MG63 (cell line): ENCODE results near the gene FANCC. TPM values are rescaled to one million over a fixed set of nuclear protein-coding genes. Genes with fewer than 3 reads are reported as not detected.
"Not testable (repeated sequence)": the region's sequence is repeated elsewhere in the genome, so short reads cannot be mapped to it uniquely, and the experiment has no call there.

Experiments used
- DNase-seq: peaks from one replicate; pipeline ENCODE4 v3.0.0-alpha.2; 2020
- H3K27me3 ChIP-seq: fragments of 250-450 bp; sonication (Bioruptor Pico); 2 replicates; pipeline ENCODE4 v1.5.1; 2020; ENCODE audit warnings: mild to moderate bottlenecking, moderate library complexity
- H3K36me3 ChIP-seq: fragments of 250-450 bp; sonication (Bioruptor Pico); 2 replicates; pipeline ENCODE4 v1.5.1; 2020; ENCODE audit warnings: mild to moderate bottlenecking, moderate library complexity
- H3K4me3 ChIP-seq: fragments of 250-450 bp; sonication (Bioruptor Pico); 2 replicates; pipeline ENCODE4 v1.5.1; 2020; ENCODE audit warnings: mild to moderate bottlenecking, moderate library complexity
- H3K9me3 ChIP-seq: fragments of 250-450 bp; sonication (Bioruptor Pico); 2 replicates; pipeline ENCODE4 v1.5.1; 2020; ENCODE audit warnings: mild to moderate bottlenecking, moderate library complexity
- total RNA-seq: library from RNA; depleted of rRNA; stranded (reverse); fragments of >200 nt; shearing (Covaris generic); gene quantifications from 2 replicates; pipeline ENCODE4 v1.2.3, GENCODE V29; 2014; ENCODE audit warnings: low replicate concordance

FANCC gene
- total RNA-seq, 1 experiment from 2014 or later, result 10.7 TPM

- Histone ChIP-seq H3K9me3 (no peaks in the 10 kb centered on the region), H3K27me3 (no peaks in the 10 kb centered on the region), H3K4me3 (no peak overlapping the region), H3K36me3 (no peaks in the 10 kb centered on the region)
- peak; percentile 20 for DNase-seq
Measured at GRCh38 chr9:95341293-95341962, 23.9 kb upstream of the FANCC start.

- no peak overlapping the region for H3K4me3 ChIP-seq
- no peaks in the 10 kb centered on the region for H3K27me3 ChIP-seq
- no peaks in the 10 kb centered on the region for H3K36me3 ChIP-seq
- DNase-seq, result no peak
- H3K9me3 ChIP-seq, result no peaks in the 10 kb centered on the region
Measured at GRCh38 chr9:95338243-95338642, 20.7 kb upstream of the FANCC start.

- Histone ChIP-seq H3K36me3 (no peaks in the 10 kb centered on the region), H3K9me3 (no peaks in the 10 kb centered on the region), H3K27me3 (no peaks in the 10 kb centered on the region), H3K4me3 (no peak overlapping the region)
- no peak for DNase-seq
Measured at GRCh38 chr9:95336281-95336680, 18.8 kb upstream of the FANCC start.

- no peak for DNase-seq
Measured at GRCh38 chr9:95333426-95333825, 15.9 kb upstream of the FANCC start.

GRCh38 chr9:95332860-95333259 lies 15.4 kb upstream of the FANCC start:
- DNase-seq, result no peak
- Histone ChIP-seq H3K9me3 (peaks cover 1% of the 10 kb centered on the region), H3K27me3 (no peaks in the 10 kb centered on the region), H3K36me3 (no peaks in the 10 kb centered on the region), H3K4me3 (no peak overlapping the region)

More at GRCh38 chr9:95333426-95333825, 15.9 kb upstream of the FANCC start:
- Histone ChIP-seq H3K9me3 (no peaks in the 10 kb centered on the region), H3K4me3 (no peak overlapping the region), H3K27me3 (no peaks in the 10 kb centered on the region), H3K36me3 (no peaks in the 10 kb centered on the region)

GRCh38 chr9:95330720-95331404 lies 13.4 kb upstream of the FANCC start:
- H3K9me3 ChIP-seq, result peaks cover 16% of the 10 kb centered on the region
- no peak for DNase-seq
- no peaks in the 10 kb centered on the region for H3K36me3 ChIP-seq
- no peak overlapping the region for H3K4me3 ChIP-seq
- H3K27me3 ChIP-seq, result no peaks in the 10 kb centered on the region

- peaks cover 22% of the 10 kb centered on the region for H3K9me3 ChIP-seq
- not testable (repeated sequence) for H3K27me3 ChIP-seq, H3K36me3 ChIP-seq, DNase-seq, H3K4me3 ChIP-seq
Measured at GRCh38 chr9:95329061-95329460, 11.6 kb upstream of the FANCC start.

GRCh38 chr9:95327239-95327865 lies 9.8 kb upstream of the FANCC start:
- H3K27me3 ChIP-seq, result no peaks in the 10 kb centered on the region
- no peak for DNase-seq

GRCh38 chr9:95325221-95325620 lies 7.7 kb upstream of the FANCC start:
- Histone ChIP-seq H3K4me3 (no peak overlapping the region), H3K36me3 (no peaks in the 10 kb centered on the region), H3K9me3 (peaks cover 22% of the 10 kb centered on the region), H3K27me3 (no peaks in the 10 kb centered on the region)
- no peak for DNase-seq

More at GRCh38 chr9:95327239-95327865, 9.8 kb upstream of the FANCC start:
- H3K36me3 ChIP-seq, result no peaks in the 10 kb centered on the region
- no peak overlapping the region for H3K4me3 ChIP-seq
- peaks cover 22% of the 10 kb centered on the region for H3K9me3 ChIP-seq

- Histone ChIP-seq H3K9me3 (no peaks in the 10 kb centered on the region), H3K27me3 (no peaks in the 10 kb centered on the region), H3K4me3 (peak overlapping the region; percentile 96), H3K36me3 (no peaks in the 10 kb centered on the region)
- DNase-seq, result no peak
Measured at GRCh38 chr9:95317893-95318211, 343 bp upstream of the FANCC start.

- no peaks in the 10 kb centered on the region for H3K9me3 ChIP-seq
- DNase-seq, result peak; percentile 93
- no peaks in the 10 kb centered on the region for H3K36me3 ChIP-seq
- no peaks in the 10 kb centered on the region for H3K27me3 ChIP-seq
- H3K4me3 ChIP-seq, result peak overlapping the region; percentile 96
Measured at GRCh38 chr9:95316794-95317118, 753 bp downstream of the FANCC start.

- Histone ChIP-seq H3K4me3 (peak overlapping the region; percentile 96), H3K36me3 (no peaks in the 10 kb centered on the region), H3K27me3 (no peaks in the 10 kb centered on the region), H3K9me3 (no peaks in the 10 kb centered on the region)
- DNase-seq, result no peak
Measured at GRCh38 chr9:95316274-95316673, 1.2 kb downstream of the FANCC start.

GRCh38 chr9:95315108-95315746 lies 2.3 kb downstream of the FANCC start:
- no peaks in the 10 kb centered on the region for H3K36me3 ChIP-seq
- H3K9me3 ChIP-seq, result no peaks in the 10 kb centered on the region
- no peaks in the 10 kb centered on the region for H3K27me3 ChIP-seq
- no peak overlapping the region; the same call in 1 of the 2 replicates for H3K4me3 ChIP-seq
- DNase-seq, result no peak

GRCh38 chr9:95313010-95313498 lies 4.5 kb downstream of the FANCC start:
- DNase-seq, result peak; percentile 91
- H3K27me3 ChIP-seq, result no peaks in the 10 kb centered on the region
- H3K9me3 ChIP-seq, result no peaks in the 10 kb centered on the region

GRCh38 chr9:95311961-95312360 lies 5.5 kb downstream of the FANCC start:
- Histone ChIP-seq H3K4me3 (no peak overlapping the region), H3K9me3 (no peaks in the 10 kb centered on the region), H3K27me3 (no peaks in the 10 kb centered on the region), H3K36me3 (no peaks in the 10 kb centered on the region)
- no peak for DNase-seq

More at GRCh38 chr9:95313010-95313498, 4.5 kb downstream of the FANCC start:
- Histone ChIP-seq H3K36me3 (no peaks in the 10 kb centered on the region), H3K4me3 (peak overlapping the region; percentile 36)

- Histone ChIP-seq H3K9me3 (no peaks in the 10 kb centered on the region), H3K36me3 (no peaks in the 10 kb centered on the region), H3K4me3 (no peak overlapping the region), H3K27me3 (no peaks in the 10 kb centered on the region)
- DNase-seq, result no peak
Measured at GRCh38 chr9:95307538-95307937, 10.0 kb downstream of the FANCC start.

GRCh38 chr9:95306819-95307218 lies 10.7 kb downstream of the FANCC start:
- Histone ChIP-seq H3K4me3 (no peak overlapping the region), H3K27me3 (no peaks in the 10 kb centered on the region), H3K9me3 (no peaks in the 10 kb centered on the region), H3K36me3 (no peaks in the 10 kb centered on the region)
- DNase-seq, result no peak
